COLO668 (cell line): ENCODE measurements around the gene LRRN4CL.
A peak's percentile ranks its signal among the peaks of the same experiment; 100 is the strongest.

Experiments
- DNase-seq: peaks from one replicate; lab custom pipeline; 2025; ENCODE audit not compliant: unreplicated experiment; lab: John Stamatoyannopoulos, UW

The LRRN4CL gene

GRCh38 chr11:62648185-62648966 lies 41.0 kb downstream of the LRRN4CL start:
- DNase-seq, result no peak

- no peak for DNase-seq
These were observed 41.7 kb downstream of the LRRN4CL start for GRCh38 chr11:62647609-62648005.

GRCh38 chr11:62646825-62647608 lies 42.3 kb downstream of the LRRN4CL start:
- DNase-seq, result no peak

GRCh38 chr11:62645946-62646824 lies 43.1 kb downstream of the LRRN4CL start, which contains the start of gene GANAB:
TSS of gene GANAB (minus strand) at chr11:62646613. CDS start at chr11:62646599, 14 bp downstream.
- DNase-seq, result peak; percentile 99

- DNase-seq, result no peak
These were observed 43.7 kb downstream of the LRRN4CL start for GRCh38 chr11:62645671-62645945.

GRCh38 chr11:62644220-62644619 lies 45.1 kb downstream of the LRRN4CL start:
- no peak for DNase-seq
